HUES64 (cell line): Measurements from ENCODE around the gene GM2A.

Source experiments
- H3K27ac ChIP-seq: 2 replicates; pipeline ENCODE4 v1.7.0; 2013; ENCODE audit warnings: low read depth, low read length, inconsistent platforms
- H3K27me3 ChIP-seq: 2 replicates; pipeline ENCODE4 v1.6.1; 2013; ENCODE audit warnings: mild to moderate bottlenecking, low read length; ENCODE audit not compliant: insufficient read depth
- H3K36me3 ChIP-seq: 2 replicates; pipeline ENCODE4 v1.6.1; 2013; ENCODE audit warnings: mild to moderate bottlenecking, low read length; ENCODE audit not compliant: insufficient read depth
- H3K4me1 ChIP-seq: 2 replicates; pipeline ENCODE4 v1.6.1; 2013; ENCODE audit warnings: mild to moderate bottlenecking, low read length, moderate library complexity; ENCODE audit not compliant: insufficient read depth
- H3K4me3 ChIP-seq: 2 replicates; pipeline ENCODE4 v1.5.1; 2013; ENCODE audit warnings: mild to moderate bottlenecking, low read length, moderate library complexity
- H3K9ac ChIP-seq: 2 replicates; pipeline ENCODE4 v1.6.1; 2013; ENCODE audit warnings: mild to moderate bottlenecking, low read depth, low read length
- H3K9me3 ChIP-seq: 2 replicates; pipeline ENCODE4 v1.6.1; 2013; ENCODE audit warnings: low read depth, low read length; ENCODE audit not compliant: insufficient read depth
- WGBS: fragments of 150-250, 120-280 bp; methylation state at CpG from one replicate; pipeline ENCODE4 v1.1.7; 2013; ENCODE audit warnings: missing lambda C conversion rate; 5-methylcytosine and 5-hydroxymethylcytosine counted together

GM2A gene

DNA sequence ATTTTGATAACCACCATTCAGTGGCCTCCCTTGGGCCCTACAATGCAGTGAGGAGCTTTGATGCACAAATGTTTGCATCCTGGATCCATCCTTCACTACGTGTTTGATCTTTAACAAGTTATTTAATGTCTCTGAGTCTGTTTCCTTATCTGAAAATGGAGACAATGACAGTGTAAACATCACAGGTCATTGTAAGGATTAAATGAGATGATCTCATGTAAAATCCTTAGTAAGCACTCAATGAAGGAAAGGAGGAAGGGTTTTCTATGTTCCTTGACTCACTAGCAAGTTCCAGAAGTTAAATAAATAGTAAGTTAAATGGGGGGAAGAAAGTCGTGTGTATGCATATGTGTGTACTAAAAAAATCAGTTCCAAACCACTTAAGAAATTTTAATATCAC, 60.4 kb downstream of the GM2A start:
- no peak overlapping the region for H3K4me3 ChIP-seq
- 60% methylated on average over 1 of the region's 2 CpGs for WGBS
- no peaks in the 10 kb centered on the region for H3K9me3 ChIP-seq
- H3K27ac ChIP-seq = no peak overlapping the region
- no peak overlapping the region for H3K9ac ChIP-seq
- no peaks in the 10 kb centered on the region for H3K36me3 ChIP-seq
- H3K27me3 ChIP-seq = no peaks in the 10 kb centered on the region
- peaks cover 9% of the 10 kb centered on the region; the same call in 1 of the 2 replicates for H3K4me1 ChIP-seq

- WGBS = 66% methylated on average over 8 of the region's 8 CpGs
- H3K27ac ChIP-seq = no peak overlapping the region
- H3K4me3 ChIP-seq = no peak overlapping the region
Measured at GRCh38 chr5:151315998-151316597, 63.1 kb downstream of the GM2A start.

GRCh38 chr5:151317871-151318270, 64.9 kb downstream of the GM2A start:
- no peaks in the 10 kb centered on the region for H3K27me3 ChIP-seq
- 89% methylated on average over 2 of the region's 2 CpGs for WGBS
- no peaks in the 10 kb centered on the region for H3K9me3 ChIP-seq
- no peak overlapping the region for H3K9ac ChIP-seq
- H3K36me3 ChIP-seq = no peaks in the 10 kb centered on the region
- H3K27ac ChIP-seq = no peak overlapping the region
- H3K4me3 ChIP-seq = no peak overlapping the region
- H3K4me1 ChIP-seq = peaks cover 6% of the 10 kb centered on the region; the same call in 1 of the 2 replicates

More at GRCh38 chr5:151315998-151316597, 63.1 kb downstream of the GM2A start:
- Histone ChIP-seq H3K9me3 (no peaks in the 10 kb centered on the region), H3K36me3 (no peaks in the 10 kb centered on the region), H3K27me3 (no peaks in the 10 kb centered on the region), H3K4me1 (peaks cover 9% of the 10 kb centered on the region; the same call in 1 of the 2 replicates), H3K9ac (no peak overlapping the region)

DNA sequence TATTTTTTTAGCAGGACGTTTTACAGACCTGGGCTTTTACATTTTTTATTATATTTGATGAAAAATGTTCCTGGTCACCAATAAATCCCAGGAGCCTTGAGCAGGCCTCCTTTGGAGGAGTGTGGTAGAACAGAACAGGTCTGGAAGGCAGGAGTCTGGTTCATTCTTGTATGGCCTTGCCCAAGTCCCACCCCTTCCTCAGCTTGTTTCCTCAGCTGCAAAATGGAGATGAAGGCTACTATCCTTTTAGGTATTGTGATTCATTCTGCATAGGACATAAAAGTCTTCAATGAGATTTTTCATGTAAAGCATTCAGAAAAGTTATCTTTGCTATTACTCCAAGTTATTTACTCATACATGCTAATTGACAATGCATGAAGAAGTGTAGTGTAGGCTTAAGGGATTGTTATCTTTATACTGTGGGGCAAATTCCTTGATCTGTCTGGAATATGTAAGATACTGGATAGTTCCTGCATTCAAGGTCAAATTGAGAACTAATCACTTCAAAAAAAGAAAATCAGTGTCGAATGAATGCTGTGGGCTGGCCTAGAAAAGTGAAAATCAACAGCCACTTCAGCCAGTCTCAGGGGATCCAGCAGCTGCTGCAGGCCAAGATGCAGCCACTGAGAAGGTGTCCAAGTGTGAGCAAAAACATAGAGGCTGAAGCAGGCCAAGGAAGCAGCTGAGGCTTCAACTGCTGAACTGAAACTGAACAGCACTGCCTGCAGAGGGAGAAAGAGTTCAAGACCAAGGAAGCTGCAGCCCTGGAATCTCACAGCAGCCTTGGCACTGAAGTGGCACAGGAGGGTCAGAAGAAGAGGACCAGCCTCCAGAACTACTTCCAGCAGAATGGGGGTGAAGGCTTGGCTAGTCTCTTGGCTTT, 66.1 kb downstream of the GM2A start:
- Histone ChIP-seq H3K9ac (no peak overlapping the region), H3K27me3 (no peaks in the 10 kb centered on the region), H3K4me3 (no peak overlapping the region), H3K36me3 (no peaks in the 10 kb centered on the region), H3K9me3 (no peaks in the 10 kb centered on the region), H3K27ac (no peak overlapping the region), H3K4me1 (no peaks in the 10 kb centered on the region; the same call in 1 of the 2 replicates)
- WGBS = 93% methylated on average over 2 of the region's 2 CpGs
